GM19372 (cell line): Measurements from ENCODE around the gene MAN1C1.
"Not testable (repeated sequence)": the region's sequence is repeated elsewhere in the genome, so short reads cannot be mapped to it uniquely, and the experiment has no call there.

Experiments used
- ATAC-seq: cut with Tn5 transposase; IDR thresholded peaks from one replicate; pipeline ENCODE4 v1.9.1; 2021; ENCODE audit warnings: mild to moderate bottlenecking, low read depth, moderate library complexity; ENCODE audit not compliant: unreplicated experiment

The MAN1C1 gene

DNA sequence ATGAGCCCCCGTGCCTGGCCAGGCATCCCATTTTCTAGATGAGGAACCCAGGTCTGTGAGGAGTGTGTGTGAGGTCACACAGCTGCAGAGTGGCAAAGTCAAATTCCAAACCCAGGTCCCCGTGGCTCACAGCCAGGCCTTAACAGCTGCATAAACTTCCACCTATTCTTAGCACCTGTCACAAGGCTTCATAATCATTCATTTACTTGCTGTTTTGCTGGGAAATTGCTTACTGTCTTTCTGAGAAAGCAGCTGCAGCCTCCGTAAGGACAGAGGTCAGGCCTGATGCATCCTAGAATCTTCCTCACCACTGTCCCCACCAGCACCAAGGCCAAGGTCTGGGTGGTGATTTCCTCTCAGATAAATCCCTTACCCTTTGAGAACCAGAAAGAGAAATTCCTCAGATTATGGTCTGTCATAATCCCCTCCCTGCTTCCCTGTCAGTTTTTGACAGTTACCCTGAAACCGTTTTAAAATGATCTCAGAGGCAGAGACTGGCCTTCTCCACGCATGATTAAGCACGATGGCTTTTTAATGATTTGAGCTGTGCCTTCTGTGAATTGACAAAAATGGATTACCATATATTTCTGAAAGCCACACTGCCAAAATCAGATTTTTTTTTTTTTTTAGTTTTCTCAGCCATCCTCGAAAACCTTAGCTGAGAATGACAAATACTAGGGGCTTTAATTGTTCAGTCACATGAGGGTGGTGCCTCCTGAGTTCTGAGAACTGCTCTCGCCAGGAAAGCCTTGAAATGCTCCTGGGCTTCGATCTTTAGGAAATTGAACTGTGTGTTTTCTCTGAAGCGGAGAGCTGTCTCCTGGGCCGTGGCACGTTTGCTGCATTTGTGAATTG, 113.4 kb downstream of the MAN1C1 start:
- no peak for ATAC-seq

GRCh38 chr1:25731148-25731547, 114.6 kb downstream of the MAN1C1 start:
- no peak for ATAC-seq

- ATAC-seq: no peak
Observed at GRCh38 chr1:25731626-25732370, 115.2 kb downstream of the MAN1C1 start.

DNA sequence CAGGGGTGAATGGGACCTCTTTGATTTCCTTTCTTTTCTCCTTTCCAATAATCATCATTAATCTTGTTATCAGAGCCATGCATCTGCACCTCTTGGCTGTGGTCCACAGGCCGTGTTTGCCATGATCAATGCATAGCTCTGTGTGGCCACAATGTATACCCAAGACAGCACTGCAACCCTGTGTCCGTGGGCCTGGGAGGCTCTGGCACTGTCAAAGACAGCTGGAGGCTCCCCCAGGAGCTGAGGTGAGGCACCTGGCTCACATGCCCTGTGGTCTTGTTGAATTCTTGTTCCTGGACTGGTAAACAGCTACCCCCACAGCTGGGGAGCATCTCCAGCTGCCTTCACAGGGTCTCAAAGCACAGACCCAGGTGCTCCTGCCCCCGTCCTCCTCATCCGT, 116.2 kb downstream of the MAN1C1 start:
- ATAC-seq: no peak

GRCh38 chr1:25733271-25733670, 116.7 kb downstream of the MAN1C1 start:
- ATAC-seq: no peak

DNA sequence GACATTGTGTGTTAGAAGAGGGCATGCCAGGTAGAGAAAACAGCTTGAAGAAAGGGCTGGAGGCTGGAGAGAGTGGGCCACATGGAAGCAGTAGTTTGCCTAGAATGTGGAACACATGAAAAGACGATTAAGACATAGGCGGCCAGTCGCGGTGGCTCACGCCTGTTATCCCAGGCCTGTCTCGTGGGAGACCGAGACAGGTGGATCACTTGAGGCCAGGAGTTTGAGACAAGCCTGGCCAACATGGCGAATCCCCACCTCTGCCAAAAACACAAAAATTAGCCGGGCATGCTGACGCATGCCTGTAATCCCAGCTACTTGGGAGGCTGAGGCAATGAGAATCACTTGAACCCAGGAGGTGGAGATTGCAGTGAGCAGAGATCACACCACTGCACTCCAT, 118.4 kb downstream of the MAN1C1 start:
- not testable (repeated sequence) for ATAC-seq

DNA sequence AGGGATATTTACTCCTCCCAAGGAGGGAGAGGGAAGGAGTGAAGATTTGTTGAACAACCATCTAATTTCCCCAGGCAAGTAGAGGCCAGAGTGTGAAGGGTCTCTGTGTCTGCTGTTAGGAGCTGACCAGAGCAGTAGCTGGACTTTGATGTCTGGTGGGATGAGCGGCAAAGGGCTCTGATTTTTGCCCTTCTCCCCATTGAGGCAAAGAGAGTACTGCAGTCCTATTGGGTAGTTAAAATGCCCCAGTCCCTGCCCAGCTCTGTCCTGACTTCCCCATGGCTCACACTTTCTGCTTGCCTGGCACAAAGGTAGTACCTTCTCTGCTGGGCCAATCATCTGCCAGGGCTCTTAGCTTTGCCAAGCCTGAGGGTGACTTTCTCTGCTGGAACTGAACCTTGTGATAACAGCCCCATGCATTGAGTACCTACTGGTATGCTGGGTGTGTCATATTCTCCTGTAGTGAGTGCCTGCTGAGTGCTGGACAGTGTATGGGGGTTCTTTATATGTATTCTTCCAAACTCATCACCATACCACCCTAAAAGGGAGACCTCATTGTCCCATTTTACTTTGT, 119.5 kb downstream of the MAN1C1 start:
- no peak for ATAC-seq

DNA sequence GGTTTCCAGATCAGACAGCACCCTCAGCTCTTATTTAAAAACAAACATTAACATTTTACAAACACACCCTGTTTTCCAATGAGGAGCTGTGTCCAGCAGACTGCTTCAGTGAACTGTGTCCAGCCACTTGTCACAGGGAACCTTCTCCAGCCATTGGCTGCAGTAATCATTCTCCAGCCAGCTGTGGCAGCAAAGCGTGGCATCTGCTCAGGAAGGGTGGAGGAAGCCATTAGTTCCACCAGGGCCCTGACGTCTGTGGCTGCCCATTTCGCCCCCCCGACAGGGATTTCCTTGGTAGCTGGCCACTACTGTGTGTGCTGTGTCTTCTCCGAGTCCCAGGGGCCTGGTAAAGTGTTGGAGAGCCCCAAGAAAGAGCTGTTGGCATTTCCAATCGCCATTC, 120.5 kb downstream of the MAN1C1 start:
- no peak for ATAC-seq

DNA sequence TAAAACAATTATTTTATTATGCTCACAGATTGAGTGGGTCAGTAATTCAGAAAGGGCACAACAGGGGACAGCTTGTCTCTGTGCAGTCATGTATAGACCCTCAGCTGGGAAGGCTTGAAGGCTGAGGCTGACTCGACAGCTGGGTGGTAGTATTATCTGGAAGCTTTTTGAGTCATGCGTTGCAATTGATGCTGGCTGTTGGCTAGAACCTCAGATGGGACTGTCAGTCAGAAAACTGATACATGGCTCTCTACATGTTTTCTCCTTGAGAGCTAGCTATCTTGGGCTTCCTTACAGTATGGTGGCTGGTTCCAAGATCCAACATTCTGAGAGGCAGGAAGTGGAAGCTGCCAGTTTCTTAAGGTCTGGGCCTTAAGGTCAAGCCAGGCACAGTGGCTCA, 121.9 kb downstream of the MAN1C1 start:
- ATAC-seq: no peak

- no peak for ATAC-seq
Observed at GRCh38 chr1:25739341-25739740, 122.8 kb downstream of the MAN1C1 start.

- no peak for ATAC-seq
Observed at GRCh38 chr1:25740071-25740470, 123.5 kb downstream of the MAN1C1 start.

- ATAC-seq: no peak
Observed at GRCh38 chr1:25742316-25742715, 125.7 kb downstream of the MAN1C1 start.

DNA sequence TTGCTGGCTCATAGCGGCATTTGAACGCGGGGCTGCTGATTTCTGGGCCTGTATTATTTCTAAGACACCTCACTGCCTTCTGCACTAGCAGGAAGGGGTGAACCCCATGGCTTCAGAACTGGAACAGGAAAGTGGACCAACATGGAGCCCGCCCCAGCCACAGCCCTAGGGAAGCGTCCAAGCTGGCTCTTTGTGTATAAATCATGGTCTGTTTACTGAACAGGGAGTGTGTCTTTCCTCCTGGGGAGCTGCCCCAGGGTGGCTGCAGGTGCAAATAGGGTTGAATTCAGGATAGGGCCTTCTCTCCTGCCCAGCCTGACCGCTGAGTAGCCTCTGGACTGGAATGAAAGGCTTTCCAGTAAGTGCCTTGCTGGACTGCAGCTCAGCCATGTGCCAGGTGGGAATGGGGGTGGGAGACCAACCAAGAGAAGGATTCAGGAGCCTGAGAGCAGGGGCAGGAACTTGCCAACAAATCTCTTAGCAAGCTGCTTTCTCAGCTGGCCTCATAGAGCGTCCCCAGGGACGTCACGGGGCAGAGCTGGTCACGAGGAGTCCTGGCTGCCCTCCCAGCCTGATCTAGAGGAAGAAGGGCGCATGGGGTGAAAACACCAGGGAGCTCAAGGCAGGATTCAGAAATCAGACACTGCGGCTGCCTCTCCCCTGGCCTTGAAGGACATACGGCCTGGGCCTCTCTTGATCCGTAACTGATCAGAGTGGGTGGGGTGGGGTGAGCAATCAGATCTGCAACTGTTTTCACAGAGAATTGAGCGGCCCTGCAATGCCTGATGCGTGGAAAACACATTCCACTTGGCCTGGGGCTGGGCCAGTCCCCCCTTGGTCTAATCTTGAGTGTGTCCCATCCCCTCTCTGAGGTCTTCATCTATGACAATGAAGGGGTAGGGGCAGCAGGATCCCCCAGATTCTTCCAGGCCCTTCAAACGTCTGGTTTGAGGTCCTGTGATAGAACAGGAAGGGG, 126.9 kb downstream of the MAN1C1 start:
- ATAC-seq: no peak

DNA sequence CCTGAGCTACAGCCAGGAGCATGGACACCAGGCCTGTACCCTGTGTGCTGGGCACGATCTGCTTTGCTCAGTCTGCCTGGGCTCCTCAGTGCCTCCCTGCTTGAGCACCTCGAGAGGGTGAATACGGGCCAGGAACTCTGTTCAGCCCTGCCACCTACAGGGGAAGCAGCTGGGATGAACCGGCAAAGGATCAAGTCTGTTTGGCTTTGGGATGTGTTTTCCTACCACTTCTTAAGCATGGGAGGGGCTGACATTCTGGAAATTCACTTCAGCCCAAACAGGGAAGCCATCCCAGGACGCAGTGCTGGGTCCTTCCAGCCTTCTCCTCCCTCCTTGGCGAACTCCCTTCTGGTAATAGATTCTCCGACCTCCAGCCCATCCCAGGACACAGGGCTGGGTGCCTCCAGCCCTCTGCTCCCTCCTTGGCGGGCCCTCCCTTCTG, 127.6 kb downstream of the MAN1C1 start:
- no peak for ATAC-seq

DNA sequence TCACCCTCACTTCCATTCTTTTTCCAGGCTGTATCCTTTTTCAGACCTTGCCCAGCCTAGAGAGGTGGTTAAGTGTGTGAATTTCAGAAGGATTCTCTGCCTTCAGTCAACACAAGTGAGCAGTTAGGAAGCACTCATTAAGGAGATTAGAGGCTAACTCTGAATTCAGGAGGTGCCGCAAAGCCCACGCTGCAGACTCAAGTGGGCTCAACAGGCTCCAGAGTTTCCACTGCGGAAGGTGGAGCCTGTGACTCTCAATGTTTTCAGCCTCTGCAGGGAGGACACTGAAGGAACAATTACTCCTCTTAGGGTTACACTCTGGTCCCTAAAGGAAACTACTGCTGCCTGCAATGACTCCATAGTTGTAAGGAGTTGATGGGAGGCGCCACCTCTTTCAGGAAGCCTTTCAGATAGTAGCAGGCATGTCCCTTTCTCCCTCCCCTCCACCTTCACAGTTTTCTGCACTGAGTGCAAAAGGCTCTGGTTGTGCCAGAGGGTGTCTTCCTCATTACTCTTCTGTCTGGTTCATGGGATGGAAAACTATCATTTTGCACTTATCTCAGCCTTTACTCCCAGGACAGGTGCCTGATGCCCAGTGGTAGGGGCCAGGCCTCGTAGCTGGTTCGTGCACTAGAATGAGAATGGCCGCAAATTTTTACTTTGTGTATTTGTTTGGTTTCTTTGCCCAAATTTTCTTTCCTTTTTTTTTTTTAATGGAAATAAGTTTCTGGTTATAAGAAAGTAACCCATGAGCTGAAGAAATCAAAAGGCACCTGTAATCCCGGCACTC, 128.2 kb downstream of the MAN1C1 start:
- ATAC-seq: no peak

DNA sequence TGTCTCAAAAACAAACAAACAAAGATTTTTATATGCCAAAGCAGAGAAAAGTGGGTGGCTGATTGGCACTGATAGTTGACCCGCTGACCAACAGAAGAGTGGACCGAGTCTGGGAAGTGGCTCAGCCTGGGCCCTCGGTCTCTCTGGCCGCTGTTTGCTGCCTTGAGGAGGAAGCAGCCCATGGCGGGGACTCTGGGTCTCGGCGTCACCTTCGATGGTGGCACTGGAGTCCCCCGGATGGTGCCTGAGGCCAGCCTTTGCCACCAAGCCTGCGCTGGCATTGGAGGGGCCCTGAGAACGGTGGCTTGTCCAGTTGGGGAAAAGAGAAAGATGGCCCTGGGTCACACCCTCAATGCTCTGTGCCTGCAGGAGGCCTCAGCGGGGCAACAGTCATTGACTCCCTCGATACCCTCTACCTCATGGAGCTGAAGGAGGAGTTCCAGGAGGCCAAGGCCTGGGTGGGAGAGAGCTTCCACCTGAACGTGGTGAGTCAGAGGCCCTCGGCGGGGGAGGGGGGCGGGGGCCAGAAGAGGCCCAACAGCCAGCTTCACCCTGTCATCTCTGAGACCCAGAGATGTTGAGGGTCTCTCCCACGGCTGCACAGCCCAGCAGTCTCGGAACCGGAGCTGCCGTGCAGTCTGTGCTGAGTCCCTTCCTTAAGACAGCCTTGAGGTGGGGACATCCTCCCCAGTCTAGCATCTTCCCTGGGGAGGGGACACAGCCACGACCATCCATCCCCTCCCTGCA, 129.9 kb downstream of the MAN1C1 start:
- ATAC-seq: no peak

DNA sequence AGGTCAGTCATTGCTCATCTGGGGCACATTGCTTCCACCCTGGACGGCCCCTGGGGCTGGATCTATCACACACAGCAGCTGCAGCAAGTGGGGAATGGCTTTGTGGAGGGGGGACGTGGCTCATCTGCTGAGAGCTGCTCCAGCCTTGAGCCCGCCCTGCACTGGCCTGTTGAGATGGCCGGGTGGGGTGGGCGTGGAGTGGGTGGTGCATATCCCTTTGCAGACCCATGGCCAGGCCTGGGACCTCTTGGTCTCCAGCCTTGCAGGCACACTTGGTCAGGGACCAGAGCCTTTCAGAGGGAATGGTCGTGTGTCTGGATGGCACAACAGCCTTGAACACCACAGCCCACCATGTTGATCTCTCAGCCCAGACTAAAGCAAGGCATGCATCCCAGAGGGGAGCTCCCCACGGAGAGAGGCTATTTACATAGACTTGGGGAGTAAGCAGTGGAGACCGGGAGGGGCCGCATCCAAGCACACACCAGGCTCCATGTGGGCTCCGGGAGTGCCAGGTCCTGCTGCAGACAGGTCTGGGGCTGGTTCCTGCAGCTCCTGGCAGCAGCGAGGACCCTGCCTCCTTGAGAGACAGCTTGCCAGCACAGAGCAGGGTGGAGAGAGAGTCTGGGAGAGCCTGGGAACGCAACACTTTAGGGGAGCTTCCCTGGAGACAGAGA, 130.6 kb downstream of the MAN1C1 start:
- ATAC-seq: no peak

DNA sequence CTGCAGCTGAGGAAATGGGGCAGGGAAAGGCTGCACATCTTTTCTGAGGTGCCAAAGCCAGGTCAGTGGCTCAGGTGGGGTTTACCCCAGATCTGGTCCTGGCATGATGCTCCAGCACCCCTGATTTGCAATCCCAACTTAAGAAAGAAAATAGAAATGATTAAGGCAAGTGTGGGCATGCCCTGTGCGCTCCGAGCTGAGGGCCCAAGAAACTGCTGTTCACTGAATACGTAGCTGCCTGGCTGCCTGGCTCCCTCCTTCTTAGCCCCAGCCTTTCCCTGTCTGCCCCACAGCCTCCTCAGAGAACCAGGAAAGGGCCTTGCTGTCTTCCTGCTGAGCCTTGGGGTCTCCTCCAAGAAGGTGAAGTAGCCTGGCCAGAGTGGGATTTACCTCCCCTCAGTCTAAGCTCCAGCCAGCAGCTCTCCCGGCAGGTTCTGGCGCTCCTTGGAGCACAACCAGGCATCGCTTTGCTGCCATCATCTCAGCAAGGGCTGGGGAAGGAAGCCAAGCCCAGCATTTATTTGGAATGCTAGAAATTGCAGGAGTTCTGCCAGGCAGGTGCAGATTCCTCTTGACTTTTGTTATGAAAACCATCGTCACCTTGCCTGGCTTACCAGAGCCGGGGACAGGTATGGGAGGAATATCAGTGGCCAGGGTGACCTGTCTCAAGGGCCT, 132.1 kb downstream of the MAN1C1 start:
- no peak for ATAC-seq
